Hindlimb muscle (tissue), 1 donor: ENCODE data around the gene ATG9A. TPM values are rescaled to one million over a fixed set of nuclear protein-coding genes. Genes with fewer than 3 reads are reported as not detected.

Experiments used
- DNase-seq: peaks from one replicate; pipeline ENCODE4 v3.0.0-alpha.2; 2013
- polyA plus RNA-seq: library from polyadenylated mRNA; unstranded; fragments of 120-200 nt; gene quantifications from one replicate; pipeline ENCODE4 v1.2.1, GENCODE V29; 2013; ENCODE audit not compliant: insufficient read length

ATG9A gene
- polyA plus RNA-seq, 1 donor = 35.9 TPM

DNA sequence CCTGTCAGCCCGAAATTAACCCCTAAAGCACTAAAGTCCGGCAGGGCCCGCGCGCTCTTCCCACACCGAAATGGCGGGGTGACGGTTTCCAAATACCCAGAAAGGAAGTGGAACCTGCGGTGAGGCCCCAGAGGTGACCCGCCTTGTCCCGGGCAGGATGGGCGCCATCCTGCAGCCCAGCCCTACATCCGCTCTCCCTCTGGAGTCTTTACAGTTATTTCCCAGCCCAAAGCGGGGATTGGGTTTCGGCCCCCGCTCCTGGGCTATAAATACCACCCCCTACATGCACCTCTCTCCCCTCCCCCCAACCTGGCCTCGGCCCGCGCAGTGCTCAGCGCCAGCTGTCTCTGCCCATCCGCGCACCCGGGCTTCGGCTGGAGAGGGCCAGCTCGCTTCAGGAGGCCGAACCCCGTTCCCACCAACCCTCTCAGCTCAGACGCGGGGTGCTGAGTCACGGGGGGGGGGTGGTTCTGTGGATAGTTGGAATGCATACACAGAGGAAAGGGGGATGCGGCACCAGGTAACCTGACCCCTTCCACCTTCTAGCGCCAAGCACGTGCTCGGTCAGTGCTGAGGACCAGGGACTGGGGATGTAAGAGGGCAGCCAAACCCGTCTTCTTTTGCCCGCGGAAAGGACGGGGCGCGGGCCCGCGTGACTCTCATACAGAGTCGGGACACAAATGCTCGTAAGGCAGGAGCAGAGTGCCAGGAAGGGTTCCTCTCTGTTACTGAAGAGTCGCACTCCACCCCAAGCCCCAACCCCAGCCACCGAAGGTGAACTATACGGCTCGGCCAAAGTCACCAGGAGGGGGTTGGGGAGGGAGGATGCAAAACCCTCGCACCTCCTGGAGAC, 23.7 kb upstream of the ATG9A start, which contains the start of gene TUBA4B:
Gene TUBA4B (plus strand): TSS at position 344 of the 853 bp plus-strand sequence. CDS start 165 bp downstream, at position 509.
- DNase-seq = no peak

DNA sequence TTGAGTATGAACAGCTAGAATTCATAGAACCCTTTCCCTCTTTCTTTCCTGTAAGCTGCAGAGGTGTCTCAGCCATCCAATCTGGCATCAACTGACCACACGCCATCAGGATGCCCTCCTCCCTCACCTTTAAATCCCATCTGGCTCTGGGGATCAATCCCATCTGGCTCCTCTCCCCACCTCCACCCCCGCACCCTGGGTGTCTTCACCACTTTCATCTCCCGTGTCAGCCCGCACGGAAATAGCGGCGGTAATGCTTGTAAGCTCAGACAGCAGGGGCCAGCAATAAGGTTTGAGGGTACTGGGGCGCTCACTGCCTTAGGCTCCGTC, 23.1 kb upstream of the ATG9A start:
- DNase-seq = no peak

DNA sequence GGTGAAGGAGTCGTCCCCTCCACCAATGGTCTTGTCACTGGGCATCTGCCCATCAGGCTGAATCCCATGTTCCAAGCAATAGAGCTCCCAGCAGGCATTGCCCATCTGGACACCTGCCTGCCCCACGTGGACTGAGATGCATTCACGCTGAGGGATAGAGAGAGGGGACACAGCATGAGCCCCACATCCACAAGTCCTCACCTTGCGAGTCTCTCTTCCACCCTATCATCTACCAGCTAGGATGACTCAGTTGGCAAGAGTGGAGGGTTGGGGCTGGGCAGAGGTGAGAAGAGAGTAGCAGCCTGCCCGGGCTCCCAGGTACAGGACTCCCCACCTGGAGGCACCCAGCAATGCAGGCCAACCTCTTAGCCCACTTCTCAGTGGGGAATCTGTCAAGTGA, 22.6 kb upstream of the ATG9A start:
- no peak for DNase-seq

DNA sequence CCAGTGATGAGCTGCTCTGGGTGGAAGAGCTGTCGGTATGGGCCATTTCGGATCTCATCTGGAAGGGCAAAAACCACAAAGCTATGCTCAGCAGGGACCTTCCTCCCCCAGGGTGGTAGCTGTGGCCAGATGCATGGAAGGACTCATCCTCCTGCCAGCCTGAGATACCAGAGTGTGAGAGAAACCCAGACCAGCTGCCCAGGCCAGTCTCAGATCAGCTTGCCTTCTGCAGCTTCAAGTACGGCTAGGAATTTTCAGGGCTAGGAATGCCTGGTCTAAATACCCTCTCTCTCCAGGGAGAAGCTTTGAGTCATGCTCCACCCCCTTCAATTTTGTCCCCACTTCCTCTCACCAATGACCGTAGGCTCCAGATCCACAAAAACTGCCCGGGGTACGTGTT, 22.2 kb upstream of the ATG9A start:
- DNase-seq = no peak

DNA sequence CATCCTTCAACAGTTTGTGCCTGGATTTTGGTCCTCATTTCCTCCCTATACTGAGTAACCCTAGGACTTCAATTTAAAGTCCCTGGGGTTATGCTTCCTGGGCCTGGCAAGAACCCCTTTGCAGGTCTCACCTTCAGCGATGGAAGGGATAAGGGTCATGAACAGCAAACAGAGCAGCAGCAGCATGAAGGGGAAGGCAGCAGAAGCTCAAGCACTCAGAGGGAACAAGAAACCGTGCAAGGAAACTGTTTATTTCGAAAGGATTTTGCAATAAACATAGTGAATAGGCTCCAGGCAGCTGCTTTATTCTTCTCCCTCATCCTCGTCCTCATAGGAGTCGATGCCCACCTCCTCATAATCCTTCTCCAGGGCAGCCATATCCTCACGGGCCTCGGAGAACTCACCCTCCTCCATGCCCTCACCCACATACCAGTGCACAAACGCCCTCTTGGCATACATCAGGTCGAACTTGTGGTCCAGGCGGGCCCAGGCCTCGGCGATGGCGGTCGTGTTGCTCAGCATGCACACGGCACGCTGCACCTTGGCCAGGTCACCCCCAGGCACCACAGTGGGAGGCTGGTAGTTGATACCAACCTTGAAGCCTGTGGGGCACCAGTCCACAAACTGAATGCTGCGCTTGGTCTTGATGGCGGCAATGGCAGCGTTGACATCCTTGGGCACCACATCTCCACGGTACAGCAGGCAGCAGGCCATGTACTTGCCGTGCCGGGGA, 20.8 kb upstream of the ATG9A start:
- no peak for DNase-seq

DNA sequence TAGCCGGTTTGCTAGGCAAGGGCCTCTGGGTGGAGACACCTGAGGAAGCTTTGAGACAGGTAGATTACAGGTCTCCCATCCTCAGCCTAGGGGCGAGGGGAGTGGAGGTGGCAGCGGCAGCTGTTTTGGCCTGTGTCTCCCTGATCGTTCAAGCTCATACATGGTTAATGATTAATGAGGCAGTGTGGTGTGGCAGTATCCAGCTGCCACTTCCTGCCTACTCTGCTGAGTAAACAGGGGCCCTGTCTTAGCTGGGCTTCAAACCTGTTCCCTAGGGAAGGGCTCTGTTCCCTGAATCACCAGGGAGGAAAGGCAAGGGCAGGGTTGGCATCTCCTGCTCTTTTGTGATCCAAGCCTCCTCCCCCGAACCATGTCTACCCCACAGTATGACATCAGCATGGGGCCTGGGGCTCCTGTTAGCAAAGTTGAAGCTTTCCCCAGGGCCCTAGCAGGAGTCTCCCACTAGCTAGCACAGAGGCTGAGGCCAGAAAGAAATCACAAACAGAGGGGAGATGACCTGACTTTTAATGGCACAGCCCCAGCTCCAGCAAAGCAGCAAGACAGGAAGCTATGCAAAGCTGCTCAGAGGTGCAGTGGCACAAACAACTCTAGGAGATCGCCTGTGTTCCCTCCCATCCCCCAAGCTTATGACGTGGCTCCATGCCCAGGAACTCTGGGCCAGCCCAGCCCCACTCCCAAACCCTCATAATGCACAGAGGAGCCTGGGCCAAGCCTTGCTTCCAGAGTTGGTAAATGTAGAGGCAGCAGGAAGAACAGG, 20.0 kb upstream of the ATG9A start:
- DNase-seq = no peak

DNA sequence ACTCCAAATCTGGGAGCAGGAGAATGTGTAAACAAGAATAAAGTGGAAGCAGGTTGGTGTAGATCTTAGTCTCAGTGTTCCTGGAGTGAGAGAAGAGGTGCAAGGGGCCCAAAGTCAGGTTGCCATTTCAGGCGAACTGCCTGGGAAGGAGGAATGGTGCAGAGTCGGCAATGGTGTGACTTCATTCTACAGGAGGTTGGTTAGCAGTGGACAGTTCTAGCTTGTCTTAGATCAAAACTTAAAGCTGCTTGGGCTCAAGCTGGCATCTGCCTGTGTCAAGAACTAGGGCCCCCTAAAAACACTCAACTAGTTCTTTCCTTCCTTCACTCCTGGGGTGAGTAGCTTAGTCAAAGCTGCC, 19.4 kb upstream of the ATG9A start:
- DNase-seq = no peak

DNA sequence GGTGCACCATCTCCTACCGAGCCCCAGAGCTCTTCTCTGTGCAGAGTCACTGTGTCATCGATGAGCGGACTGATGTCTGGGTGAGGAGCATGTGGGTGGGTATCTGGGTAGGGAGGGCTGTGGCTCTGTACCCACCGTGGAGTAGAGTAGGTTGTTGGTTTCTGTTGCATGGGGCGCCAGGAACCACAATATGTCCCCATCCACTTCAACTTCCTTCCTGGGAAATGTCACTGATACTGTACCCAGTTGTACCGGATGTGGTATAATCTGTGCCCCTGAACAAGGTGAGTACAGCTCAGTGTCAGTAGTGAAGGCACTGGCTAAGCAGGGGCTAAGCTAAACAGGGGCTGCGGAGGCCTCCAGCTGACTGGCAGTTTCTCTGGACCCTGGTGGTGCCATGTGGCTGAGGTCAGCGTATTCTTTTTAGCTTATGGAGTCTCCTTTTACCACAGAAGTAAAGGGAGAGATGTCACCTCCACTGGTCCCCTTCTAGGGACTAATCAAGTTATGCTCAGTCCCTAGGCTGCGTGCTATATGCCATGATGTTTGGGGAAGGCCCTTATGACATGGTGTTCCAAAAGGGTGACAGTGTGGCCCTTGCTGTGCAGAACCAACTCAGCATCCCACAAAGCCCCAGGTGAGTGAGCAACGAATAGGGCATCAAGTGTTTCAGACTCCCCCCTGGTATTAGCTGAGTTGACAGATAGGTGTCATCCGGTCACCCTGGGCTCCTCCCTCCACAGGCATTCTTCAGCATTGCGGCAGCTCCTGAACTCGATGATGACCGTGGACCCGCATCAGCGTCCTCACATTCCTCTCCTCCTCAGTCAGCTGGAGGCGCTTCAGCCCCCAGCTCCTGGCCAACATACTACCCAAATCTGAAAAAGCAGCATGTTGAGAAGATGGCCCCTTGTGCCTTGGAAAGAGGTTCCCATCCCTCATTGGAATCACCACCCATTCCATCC, 18.5 kb upstream of the ATG9A start:
- DNase-seq = no peak

DNA sequence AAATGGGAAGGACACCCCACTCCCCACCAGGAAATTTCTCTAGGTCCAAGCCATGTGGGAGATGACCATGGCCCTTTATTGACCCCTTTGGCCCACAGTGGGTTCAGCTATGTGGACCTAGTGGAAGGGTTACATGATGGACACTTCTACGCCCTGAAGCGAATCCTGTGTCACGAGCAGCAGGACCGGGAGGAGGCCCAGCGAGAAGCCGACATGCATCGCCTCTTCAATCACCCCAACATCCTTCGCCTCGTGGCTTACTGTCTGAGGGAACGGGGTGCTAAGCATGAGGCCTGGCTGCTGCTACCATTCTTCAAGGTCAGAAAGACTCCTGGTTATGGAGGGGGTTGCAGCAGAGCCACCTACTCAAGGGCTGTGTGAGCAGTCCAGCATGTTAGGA, 17.1 kb upstream of the ATG9A start:
- DNase-seq = no peak

DNA sequence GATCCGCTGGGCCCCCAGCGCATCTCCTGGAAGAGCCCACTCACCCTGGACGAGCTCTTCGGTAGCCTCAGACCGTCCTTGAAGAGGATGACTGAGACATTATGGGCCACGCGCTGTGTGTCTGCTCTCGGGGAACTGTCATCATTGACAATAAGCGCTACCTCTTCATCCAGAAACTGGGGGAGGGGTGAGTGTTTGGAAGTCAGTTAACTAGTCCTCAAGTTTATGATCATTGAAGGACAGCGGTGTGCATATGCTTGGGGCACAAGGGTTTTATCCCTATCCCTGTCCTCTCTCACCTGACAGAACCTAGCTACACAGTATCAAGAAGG, 16.4 kb upstream of the ATG9A start:
- DNase-seq = no peak

DNA sequence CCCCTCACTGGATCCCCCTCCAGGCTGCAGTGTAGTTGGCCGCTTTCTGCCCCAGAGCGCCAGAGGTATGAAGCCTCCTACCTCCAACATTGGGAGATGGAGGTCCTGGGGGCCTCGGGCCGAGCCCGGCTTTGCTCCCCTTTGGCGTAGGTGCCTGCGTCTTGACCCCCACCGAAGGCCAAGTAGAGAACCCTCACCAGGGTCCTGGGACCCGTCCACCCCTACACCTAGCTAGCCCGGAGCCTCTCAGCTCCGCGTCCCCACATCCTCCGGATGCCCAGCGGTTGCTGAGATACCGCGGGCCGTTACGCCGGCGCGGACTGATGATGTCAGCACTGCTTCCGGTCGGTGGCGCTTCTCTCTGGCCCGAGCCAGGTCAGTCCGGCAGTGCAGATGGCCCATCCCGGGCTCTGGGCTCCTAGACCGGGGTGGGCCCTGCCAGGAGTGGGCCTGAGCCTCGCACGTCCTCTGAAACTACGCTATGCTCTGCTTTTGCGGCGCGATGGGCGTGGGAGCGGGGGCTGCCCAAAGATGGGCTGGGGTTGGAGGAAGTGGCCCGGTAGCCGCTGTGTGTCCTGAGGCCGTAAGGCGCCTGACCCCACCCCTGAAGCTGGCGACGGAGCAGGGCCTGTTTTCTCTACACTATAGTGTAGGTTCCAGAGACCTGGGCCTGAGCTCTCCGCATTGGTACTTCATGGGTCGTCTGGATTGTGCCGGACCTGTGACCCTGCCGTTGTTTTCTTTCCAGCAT, 15.9 kb upstream of the ATG9A start, which contains the start of the genes GLB1L and STK16:
Gene GLB1L (minus strand): TSS at position 297 of the 751 bp plus-strand sequence. CDS start 1,871 bp downstream, outside the sequence.
Gene STK16 (plus strand): TSS at position 332 of the 751 bp plus-strand sequence. CDS start 521 bp downstream, outside the sequence.
- DNase-seq = peak; percentile 94

DNA sequence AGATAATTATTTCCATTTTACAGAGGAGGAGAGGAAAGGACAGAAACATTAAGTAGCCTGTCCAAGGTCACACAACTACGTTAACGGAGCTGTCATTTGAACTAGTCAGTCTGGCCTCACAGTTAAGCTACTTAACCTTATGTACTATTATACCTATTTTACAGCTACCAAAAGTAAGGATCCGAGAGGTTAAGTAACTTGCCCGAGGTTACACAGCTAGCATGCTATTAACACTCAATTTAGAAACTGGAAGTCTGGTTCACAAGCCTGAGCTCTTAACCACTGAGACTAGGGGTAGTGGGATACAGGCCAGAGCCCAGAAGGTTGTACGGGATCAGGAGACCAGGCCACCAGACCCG, 15.3 kb upstream of the ATG9A start:
- no peak for DNase-seq

DNA sequence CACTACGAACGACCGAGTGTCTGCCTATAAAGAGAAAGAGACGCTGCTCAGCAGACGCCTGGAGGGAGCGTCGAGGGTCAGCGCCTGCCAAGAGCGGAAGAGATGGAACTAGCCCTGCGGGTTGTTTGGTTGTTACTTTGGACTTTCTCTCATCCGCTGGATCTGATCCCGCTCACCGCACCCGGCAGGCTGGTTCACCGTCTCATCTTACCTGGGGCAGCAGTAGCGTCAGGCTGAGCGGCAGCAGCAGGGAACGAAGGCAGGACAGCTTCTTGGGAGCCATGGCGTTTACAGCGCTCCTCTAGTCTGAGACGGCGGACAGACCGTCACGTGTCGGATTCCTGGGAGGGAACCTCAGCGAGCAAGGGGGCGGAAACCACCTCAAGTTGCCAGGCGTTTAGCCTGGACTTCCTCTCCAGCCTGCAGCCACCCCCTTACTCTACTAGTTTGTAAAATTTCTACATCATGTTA, 13.9 kb upstream of the ATG9A start:
- no peak for DNase-seq

DNA sequence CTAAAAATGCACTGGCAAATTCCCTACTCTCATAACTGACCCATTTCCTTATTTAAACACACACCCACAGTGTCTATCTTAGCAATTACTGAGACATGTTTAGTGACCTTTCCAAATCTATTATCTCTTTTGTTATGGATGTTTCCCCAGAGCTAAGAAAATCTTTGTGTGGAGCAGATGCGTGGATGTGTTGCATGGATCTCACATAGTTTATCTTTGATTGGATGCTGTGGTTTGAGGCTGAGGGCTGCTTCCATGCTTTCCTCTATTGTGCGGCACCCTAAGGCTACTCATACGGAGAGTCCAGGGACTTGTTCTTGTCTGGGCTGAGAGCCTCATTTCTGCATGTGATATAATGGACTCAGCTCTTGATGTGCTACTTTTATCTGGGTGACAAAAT, 4.9 kb upstream of the ATG9A start:
- DNase-seq = no peak

DNA sequence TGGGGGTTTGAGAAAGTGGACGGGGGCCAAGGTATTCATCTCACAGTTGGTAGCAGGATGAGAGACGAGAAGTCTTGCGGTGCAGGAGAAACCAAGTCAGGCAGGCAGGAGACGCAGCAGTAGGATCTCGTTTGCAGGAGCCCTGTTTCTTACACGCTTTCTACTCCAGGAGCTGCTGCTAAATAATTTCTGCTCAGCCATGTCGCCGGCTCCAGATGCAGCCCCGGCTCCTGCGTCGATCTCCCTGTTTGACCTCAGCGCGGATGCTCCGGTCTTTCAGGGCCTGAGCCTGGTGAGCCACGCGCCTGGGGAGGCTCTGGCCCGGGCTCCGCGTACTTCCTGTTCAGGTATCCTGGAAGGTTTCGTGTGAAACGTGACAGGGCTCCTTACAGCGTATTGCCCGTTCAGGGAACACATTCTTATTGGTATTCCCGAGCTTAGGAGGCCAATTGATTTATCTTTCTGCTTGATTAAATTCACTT, 664 bp upstream of the ATG9A start:
- no peak for DNase-seq

DNA sequence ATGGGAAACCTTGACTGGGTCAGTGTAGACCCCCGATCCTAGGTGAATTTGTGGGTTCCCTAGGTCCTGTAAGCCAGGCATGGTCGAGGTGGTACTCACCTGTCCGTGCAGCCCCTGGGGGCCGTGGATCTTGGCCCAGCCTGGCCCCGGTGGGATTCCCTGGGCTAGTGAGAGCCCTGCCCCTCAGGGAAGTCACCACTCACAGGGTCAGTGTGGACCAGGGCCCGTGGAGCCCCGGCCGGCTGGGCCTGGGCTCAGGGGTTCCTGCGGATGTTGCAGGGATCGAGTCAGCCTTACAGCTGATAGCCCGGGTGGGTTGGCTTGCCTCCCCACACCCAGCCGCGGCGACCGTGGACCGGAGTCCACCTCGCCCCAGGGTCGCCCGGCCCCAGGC, 528 bp downstream of the ATG9A start:
- no peak for DNase-seq

DNA sequence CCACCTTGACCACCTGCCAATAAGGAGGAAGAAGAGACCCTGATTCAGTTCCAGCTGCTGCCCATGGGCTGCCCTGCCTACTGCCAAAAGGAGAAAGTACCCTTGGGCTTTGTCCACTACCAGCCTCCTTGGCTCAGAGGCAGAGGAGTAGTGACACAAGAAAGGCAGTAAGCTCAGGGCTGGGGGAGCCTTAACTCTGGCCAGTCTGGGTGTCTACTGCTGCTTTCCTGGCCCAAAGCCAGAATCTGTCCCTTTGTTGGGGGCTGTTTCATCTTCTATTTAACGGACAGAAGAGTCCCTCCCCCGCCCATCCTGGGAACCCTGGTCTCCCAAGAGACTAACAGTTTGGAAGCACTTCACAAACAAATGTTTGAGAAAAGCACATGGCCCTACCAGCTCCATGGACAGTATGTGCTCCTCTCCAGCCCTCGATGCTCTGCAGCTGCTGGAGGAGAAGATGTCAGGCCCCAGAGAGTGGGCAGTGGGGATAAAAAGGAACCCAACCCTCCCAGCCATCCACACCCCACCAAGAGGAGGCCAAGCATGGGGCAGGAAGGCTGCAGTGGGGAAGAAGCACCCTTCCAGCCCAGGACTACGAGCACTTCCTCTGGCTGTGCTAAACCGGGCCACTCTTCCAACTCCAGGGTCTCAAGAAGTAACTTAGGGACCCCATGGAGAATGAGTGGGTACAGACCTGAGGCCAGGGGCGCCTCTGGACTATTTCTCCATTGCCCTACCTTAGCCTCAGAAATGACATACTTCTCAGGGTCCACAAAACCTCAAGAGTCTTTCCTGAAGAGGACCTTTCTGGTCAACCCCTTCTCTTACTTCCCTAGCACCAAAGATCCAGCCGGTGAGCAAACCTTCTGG, 1.2 kb downstream of the ATG9A start:
- no peak for DNase-seq

DNA sequence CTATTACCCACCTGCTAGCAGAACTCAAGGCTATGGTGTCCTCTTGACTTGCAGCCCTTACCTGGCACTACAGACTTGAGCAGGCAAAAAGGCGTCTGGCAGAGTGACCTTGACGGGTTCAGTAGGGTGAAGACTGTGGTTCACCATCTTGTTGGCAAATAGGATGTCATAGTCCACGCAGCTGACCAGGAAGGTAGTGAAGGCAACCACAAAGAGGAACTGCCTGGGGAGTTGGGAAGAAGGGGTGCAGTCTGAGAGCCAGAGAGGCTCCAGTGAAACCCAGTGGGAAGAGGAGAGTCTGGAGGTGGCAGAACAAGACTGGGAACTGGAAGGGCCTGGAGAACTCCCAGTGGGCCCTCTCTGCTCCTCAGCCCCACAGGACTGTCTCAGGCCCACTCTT, 4.1 kb downstream of the ATG9A start:
- no peak for DNase-seq

DNA sequence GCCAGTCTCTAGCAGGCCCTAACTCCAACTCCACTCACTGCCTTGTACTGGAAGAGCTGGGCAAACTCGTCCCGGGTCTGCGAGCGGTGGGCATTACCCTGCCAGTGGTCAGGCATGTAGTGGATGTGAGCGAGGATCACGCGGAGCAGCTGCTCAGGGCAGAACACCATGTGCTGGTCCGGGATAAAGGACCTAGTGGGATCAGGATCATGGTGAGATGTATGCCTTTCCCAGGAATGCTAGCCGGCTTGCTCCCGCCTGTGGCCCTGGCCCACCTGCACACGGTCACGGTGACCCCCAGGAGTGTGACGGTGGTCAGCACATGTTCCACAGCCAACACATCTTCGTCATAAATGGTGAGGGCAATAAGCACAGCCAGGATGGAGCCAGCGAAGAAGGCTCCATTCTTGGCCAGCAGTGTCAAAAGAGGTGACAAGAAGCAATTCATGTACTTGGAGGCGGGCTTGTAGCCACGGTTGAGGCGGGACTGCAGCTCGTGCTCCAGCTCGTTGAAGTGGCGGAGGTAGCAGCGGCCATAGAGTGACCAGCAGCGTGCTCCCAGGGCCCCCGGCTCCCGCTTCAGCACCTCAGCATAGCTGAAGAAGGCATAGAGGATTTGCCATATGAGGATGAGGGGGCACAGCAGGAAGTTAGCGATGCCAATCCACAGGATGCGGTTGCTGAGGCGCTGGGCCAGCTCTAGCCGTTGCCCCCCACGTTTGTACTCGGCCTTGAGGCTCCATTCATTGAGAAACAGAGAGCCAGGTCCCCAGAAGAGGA, 5.4 kb downstream of the ATG9A start:
- DNase-seq = no peak
